ENCODE data around the gene PRKACA.

Gene PRKACA

GRCh38 chr19:14156971-14157717 is 39.6 kb upstream of the PRKACA start:
- Histone ChIP-seq H3K4me3 (ENCODE audit: low read depth, low read length) (no peak overlapping the region), H3K9me3 (no peaks in the 10 kb centered on the region), H3K36me3 (peaks cover 77% of the 10 kb centered on the region), H3K4me1 (no peaks in the 10 kb centered on the region), H3K27me3 (no peaks in the 10 kb centered on the region)
- DNase-seq: no peak
- no peak for TF ChIP-seq CTCF (IDR thresholded peaks at IDR 0.05; ENCODE audit: low read depth, low read length)

- DNase-seq: no peak
- H3K4me3 ChIP-seq (ENCODE audit: low read depth, low read length): no peak overlapping the region
- H3K27me3 ChIP-seq: no peaks in the 10 kb centered on the region
- no peaks in the 10 kb centered on the region for H3K4me1 ChIP-seq
- TF ChIP-seq CTCF (IDR thresholded peaks at IDR 0.05; ENCODE audit: low read depth, low read length): no peak
- peaks cover 74% of the 10 kb centered on the region for H3K36me3 ChIP-seq
- H3K9me3 ChIP-seq: no peaks in the 10 kb centered on the region
These were observed 38.6 kb upstream of the PRKACA start for GRCh38 chr19:14156122-14156521.

- H3K27me3 ChIP-seq: no peaks in the 10 kb centered on the region
- TF ChIP-seq CTCF (IDR thresholded peaks at IDR 0.05; ENCODE audit: low read depth, low read length): no peak
- H3K36me3 ChIP-seq: peaks cover 71% of the 10 kb centered on the region
- H3K9me3 ChIP-seq: no peaks in the 10 kb centered on the region
- H3K4me1 ChIP-seq: peaks cover 3% of the 10 kb centered on the region
- no peak overlapping the region for H3K4me3 ChIP-seq (ENCODE audit: low read depth, low read length)
- DNase-seq: no peak
These were observed 37.8 kb upstream of the PRKACA start for GRCh38 chr19:14155371-14155770.

- no peak for DNase-seq
- Histone ChIP-seq H3K36me3 (peaks cover 45% of the 10 kb centered on the region), H3K4me3 (ENCODE audit: low read depth, low read length) (no peak overlapping the region), H3K9me3 (no peaks in the 10 kb centered on the region), H3K27me3 (no peaks in the 10 kb centered on the region), H3K4me1 (peaks cover 9% of the 10 kb centered on the region)
- TF ChIP-seq CTCF (IDR thresholded peaks at IDR 0.05; ENCODE audit: low read depth, low read length): no peak
These were observed 35.2 kb upstream of the PRKACA start for GRCh38 chr19:14152713-14153112.

- DNase-seq: no peak
- Histone ChIP-seq H3K9me3 (no peaks in the 10 kb centered on the region), H3K4me3 (ENCODE audit: low read depth, low read length) (no peak overlapping the region), H3K36me3 (peaks cover 31% of the 10 kb centered on the region), H3K27me3 (no peaks in the 10 kb centered on the region), H3K4me1 (peaks cover 9% of the 10 kb centered on the region)
- TF ChIP-seq CTCF (IDR thresholded peaks at IDR 0.05; ENCODE audit: low read depth, low read length): no peak
These were observed 33.5 kb upstream of the PRKACA start for GRCh38 chr19:14150770-14151661.

All from BE2C (cell line).